Panc1 (cell line): ENCODE measurements around the gene SPTY2D1. TPM values are rescaled to one million over a fixed set of nuclear protein-coding genes. Genes with fewer than 3 reads are reported as not detected.
"Not testable (repeated sequence)": the region's sequence is repeated elsewhere in the genome, so short reads cannot be mapped to it uniquely, and the experiment has no call there.

Source experiments
- ATAC-seq: fragments of 200-7000 bp; cut with Tn5 transposase; 2 replicates; pipeline ENCODE4 v1.9.1; 2020; ENCODE audit warnings: mild to moderate bottlenecking, moderate library complexity
- BruUV-seq: library from RNA; stranded (reverse); fragments of 400-500 nt; replicated peaks from 2 replicates; lab custom pipeline; 2021; lab: Mats Ljungman, UMichigan
- CTCF ChIA-PET: fragments of 300-600 bp; sonication (Branson Sonifier 250); formaldehyde crosslinking; loops from one replicate; lab custom pipeline; 2022; ENCODE audit warnings: antibody characterized with exemption; lab: Charles Lee
- POLR2A ChIA-PET: fragments of 300-600 bp; sonication (Branson Sonifier 250); formaldehyde crosslinking; loops from one replicate; lab custom pipeline; 2022; ENCODE audit warnings: antibody characterized with exemption; lab: Charles Lee
- DNase-seq: peaks from one replicate; pipeline ENCODE4 v3.0.0-alpha.2; 2010; ENCODE audit warnings: low read depth, low spot score
- H3K27ac ChIP-seq: 2 replicates; pipeline ENCODE4 v1.5.1; 2011; ENCODE audit warnings: mild to moderate bottlenecking, low read length, inconsistent platforms
- H3K27me3 ChIP-seq: fragments of 200-500 bp; sonication (Bioruptor generic); 2 replicates; pipeline ENCODE4 v1.6.0; 2014; ENCODE audit warnings: low read length, inconsistent platforms; ENCODE audit not compliant: control insufficient read depth, insufficient read depth
- H3K36me3 ChIP-seq: fragments of 200-500 bp; sonication (Bioruptor generic); 2 replicates; pipeline ENCODE4 v1.5.1; 2014; ENCODE audit warnings: inconsistent platforms, mild to moderate bottlenecking, low read length, moderate library complexity; ENCODE audit not compliant: control insufficient read depth, insufficient read depth
- H3K4me1 ChIP-seq: 2 replicates; pipeline ENCODE4 v1.5.1; 2011; ENCODE audit warnings: inconsistent platforms, mild to moderate bottlenecking, low read length, moderate library complexity; ENCODE audit not compliant: control insufficient read depth, insufficient read depth
- H3K4me3 ChIP-seq, 2 experiments: 2 replicates each; pipeline ENCODE4 v1.5.1; 2011 to 2012; ENCODE audit warnings: low read depth in 2 of 2, low read length in 2 of 2, mild to moderate bottlenecking in 2 of 2, inconsistent platforms in 1 of 2, moderate library complexity in 1 of 2
- H3K9me3 ChIP-seq: fragments of 200-500 bp; sonication (Bioruptor generic); 2 replicates; pipeline ENCODE4 v1.5.1; 2014; ENCODE audit warnings: low read depth, mild to moderate bottlenecking, inconsistent platforms, low read length, moderate library complexity; ENCODE audit not compliant: control insufficient read depth, insufficient read depth
- POLR2AphosphoS5 ChIP-seq: IDR thresholded peaks from 2 replicates; pipeline ENCODE4 v1.6.1; 2012; ENCODE audit warnings: mild to moderate bottlenecking, low read depth, low read length, moderate library complexity
- SIN3A ChIP-seq: IDR thresholded peaks from 2 replicates; pipeline ENCODE4 v1.6.1; 2012; ENCODE audit warnings: low read depth, mild to moderate bottlenecking, low read length, moderate library complexity, borderline replicate concordance; ENCODE audit not compliant: insufficient read depth
- TCF7L2 ChIP-seq: IDR thresholded peaks from 2 replicates; pipeline ENCODE4 v1.6.1; 2011; ENCODE audit warnings: mild to moderate bottlenecking, low read depth, low read length, inconsistent platforms
- in situ Hi-C: cut with HindIII; loops from 2 replicates; pipeline ENCODE4 v1.10.0; 2016; ENCODE audit warnings: low sequenced_read_pairs, low pct_unique_long_range_greater_than_20kb
- intact Hi-C: fragments of 100-400 bp; cut with micrococcal nuclease; formaldehyde crosslinking; loops from one replicate; pipeline ENCODE4 v1.10.0; 2022; ENCODE audit not compliant: unreplicated experiment
- total RNA-seq: library from RNA; stranded (reverse); gene quantifications from one replicate; pipeline ENCODE4 v1.2.1, GENCODE V29; 2021; ENCODE audit not compliant: unreplicated experiment
- TF ChIP-seq, protein P1 (sequence below): fragments of 450-650 bp; IDR thresholded peaks from 2 replicates; pipeline ENCODE4 v1.5.1; 2017; ENCODE audit warnings: mild to moderate bottlenecking
- TF ChIP-seq, protein P2 (sequence below), 2 experiments: IDR thresholded peaks; 2 replicates each; pipeline ENCODE4 v1.6.1; 2011 to 2012; ENCODE audit warnings: low read depth in 2 of 2, control low read depth in 1 of 2, low read length in 1 of 2, mild to moderate bottlenecking in 1 of 2, moderate library complexity in 1 of 2; ENCODE audit not compliant: insufficient read depth in 1 of 2

SPTY2D1 gene
- total RNA-seq, 1 experiment from 2014 or later = 14.8 TPM

DNA sequence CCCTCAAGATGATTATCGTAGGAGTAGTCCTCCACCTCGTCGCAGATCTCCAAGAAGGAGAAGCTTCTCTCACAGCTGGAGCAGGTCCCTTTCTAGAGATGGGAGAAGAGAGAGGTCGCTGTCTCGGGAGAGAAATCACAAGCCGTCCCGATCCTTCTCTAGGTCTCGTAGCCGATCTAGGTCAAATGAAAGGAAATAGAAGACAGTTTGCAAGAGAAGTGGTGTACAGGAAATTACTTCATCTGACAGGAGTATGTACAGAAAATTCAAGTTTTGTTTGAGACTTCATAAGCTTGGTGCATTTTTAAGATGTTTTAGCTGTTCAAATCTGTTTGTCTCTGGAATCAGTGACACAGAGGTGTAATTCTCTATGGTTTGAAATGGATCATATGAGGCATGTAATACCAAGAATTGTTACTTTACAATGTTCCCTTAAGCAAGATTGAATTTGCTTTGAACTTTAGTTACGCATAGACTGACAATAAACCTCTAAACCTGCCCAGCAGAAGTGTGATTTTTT lies 31.3 kb upstream of the SPTY2D1 start:
- not testable (repeated sequence) for BruUV-seq

DNA sequence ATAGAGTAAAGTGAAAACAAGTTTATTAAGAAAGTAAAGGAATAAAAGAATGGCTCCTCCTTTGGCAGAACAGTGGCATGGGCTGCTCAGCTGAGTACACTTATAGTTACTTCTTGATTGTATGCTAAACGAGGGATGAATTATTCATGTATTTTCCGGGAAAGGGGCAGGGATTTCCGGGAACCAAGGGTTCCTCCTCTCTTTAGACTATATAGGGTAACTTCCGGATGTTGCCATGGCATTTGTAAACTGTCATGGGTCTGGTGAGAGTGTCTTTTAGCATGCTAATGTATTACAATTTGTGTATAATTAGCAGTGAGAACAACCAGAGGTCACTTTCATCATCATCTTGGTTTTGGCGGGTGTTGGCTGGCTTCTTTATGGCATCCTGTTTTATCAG lies 23.5 kb upstream of the SPTY2D1 start:
- TF ChIP-seq, protein P1, sequence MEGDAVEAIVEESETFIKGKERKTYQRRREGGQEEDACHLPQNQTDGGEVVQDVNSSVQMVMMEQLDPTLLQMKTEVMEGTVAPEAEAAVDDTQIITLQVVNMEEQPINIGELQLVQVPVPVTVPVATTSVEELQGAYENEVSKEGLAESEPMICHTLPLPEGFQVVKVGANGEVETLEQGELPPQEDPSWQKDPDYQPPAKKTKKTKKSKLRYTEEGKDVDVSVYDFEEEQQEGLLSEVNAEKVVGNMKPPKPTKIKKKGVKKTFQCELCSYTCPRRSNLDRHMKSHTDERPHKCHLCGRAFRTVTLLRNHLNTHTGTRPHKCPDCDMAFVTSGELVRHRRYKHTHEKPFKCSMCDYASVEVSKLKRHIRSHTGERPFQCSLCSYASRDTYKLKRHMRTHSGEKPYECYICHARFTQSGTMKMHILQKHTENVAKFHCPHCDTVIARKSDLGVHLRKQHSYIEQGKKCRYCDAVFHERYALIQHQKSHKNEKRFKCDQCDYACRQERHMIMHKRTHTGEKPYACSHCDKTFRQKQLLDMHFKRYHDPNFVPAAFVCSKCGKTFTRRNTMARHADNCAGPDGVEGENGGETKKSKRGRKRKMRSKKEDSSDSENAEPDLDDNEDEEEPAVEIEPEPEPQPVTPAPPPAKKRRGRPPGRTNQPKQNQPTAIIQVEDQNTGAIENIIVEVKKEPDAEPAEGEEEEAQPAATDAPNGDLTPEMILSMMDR = no peak
- TF ChIP-seq TCF7L2 (no peak), SIN3A (no peak), POLR2AphosphoS5 (no peak)
- TF ChIP-seq, protein P2, sequence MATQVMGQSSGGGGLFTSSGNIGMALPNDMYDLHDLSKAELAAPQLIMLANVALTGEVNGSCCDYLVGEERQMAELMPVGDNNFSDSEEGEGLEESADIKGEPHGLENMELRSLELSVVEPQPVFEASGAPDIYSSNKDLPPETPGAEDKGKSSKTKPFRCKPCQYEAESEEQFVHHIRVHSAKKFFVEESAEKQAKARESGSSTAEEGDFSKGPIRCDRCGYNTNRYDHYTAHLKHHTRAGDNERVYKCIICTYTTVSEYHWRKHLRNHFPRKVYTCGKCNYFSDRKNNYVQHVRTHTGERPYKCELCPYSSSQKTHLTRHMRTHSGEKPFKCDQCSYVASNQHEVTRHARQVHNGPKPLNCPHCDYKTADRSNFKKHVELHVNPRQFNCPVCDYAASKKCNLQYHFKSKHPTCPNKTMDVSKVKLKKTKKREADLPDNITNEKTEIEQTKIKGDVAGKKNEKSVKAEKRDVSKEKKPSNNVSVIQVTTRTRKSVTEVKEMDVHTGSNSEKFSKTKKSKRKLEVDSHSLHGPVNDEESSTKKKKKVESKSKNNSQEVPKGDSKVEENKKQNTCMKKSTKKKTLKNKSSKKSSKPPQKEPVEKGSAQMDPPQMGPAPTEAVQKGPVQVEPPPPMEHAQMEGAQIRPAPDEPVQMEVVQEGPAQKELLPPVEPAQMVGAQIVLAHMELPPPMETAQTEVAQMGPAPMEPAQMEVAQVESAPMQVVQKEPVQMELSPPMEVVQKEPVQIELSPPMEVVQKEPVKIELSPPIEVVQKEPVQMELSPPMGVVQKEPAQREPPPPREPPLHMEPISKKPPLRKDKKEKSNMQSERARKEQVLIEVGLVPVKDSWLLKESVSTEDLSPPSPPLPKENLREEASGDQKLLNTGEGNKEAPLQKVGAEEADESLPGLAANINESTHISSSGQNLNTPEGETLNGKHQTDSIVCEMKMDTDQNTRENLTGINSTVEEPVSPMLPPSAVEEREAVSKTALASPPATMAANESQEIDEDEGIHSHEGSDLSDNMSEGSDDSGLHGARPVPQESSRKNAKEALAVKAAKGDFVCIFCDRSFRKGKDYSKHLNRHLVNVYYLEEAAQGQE (IDR thresholded peaks at IDR 0.05; ENCODE audit: insufficient read depth in 1 of 2, low read depth in 2 of 2, low read length in 1 of 2) = no peak
- DNase-seq (no peak), ATAC-seq (no peak)
- Histone ChIP-seq H3K9me3 (no peaks in the 10 kb centered on the region), H3K27ac (no peak overlapping the region), H3K27me3 (peaks cover 4% of the 10 kb centered on the region), H3K4me1 (no peaks in the 10 kb centered on the region), H3K4me3 (no peak overlapping the region), H3K36me3 (no peaks in the 10 kb centered on the region)
- ChIA-PET POLR2A (no interaction called here), CTCF (interaction anchor here (1.4 kb wide), 1 partner anchor 64 kb away, joined by 3 read pairs; no protein-coding TSS in a partner anchor)
- no TSS peak for BruUV-seq
- intact Hi-C loops = no loop called here
- in situ Hi-C loops = no loop called here

More for the DNA sequence above, 31.3 kb upstream of the SPTY2D1 start:
- ATAC-seq, DNase-seq, H3K9me3 ChIP-seq, H3K4me3 ChIP-seq, intact Hi-C loops, H3K27me3 ChIP-seq, in situ Hi-C loops, H3K4me1 ChIP-seq, CTCF ChIA-PET, H3K27ac ChIP-seq, H3K36me3 ChIP-seq: not testable (repeated sequence)
- POLR2A ChIA-PET = interaction anchor here (0.7 kb wide), 1 partner anchor 35 kb away, joined by 4 read pairs; no protein-coding TSS in a partner anchor

DNA sequence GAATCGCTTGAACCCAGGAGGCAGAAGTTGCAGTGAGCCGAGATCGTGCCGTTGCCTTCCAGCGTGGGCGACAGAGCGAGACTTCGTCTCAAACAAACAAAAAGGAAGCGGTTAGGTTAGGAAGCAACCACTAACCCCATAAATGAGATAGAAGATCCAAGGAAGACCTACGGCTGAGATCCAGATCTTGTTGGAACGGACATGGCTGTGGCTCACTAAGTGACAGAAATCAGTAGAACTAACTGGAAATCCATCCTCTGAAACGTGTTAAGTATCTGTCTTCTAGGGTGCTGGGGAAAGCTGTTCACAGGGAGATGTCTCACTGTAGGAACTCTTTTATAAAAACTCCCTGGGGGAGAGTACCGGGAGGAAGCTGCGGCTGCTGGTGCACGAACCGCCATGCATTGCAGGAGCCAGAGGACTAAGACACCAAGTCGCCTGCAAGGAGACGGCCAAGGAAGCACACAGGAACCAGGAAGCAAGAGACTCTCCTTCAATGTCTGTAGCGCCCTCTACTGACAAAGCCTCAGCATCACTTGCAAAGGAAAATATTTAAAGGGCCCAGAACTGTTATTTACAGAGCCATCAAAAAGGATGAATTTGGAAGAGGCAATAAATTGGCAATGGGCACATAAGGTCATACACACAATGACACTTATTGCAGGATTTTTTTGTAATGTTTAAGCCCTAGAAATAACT lies 16.9 kb upstream of the SPTY2D1 start:
- ChIA-PET CTCF (no interaction called here), POLR2A (interaction anchor here (0.6 kb wide), 1 partner anchor 73 kb away, joined by 4 read pairs; no protein-coding TSS in a partner anchor)
- H3K4me3 ChIP-seq = no peak overlapping the region

More for the DNA sequence above, 16.9 kb upstream of the SPTY2D1 start:
- H3K27me3 ChIP-seq = no peaks in the 10 kb centered on the region
- ATAC-seq (peak; percentile 68), DNase-seq (no peak)
- H3K4me1 ChIP-seq = no peaks in the 10 kb centered on the region
- H3K36me3 ChIP-seq = no peaks in the 10 kb centered on the region
- no TSS peak for BruUV-seq
- intact Hi-C loops = no loop called here
- H3K27ac ChIP-seq = no peak overlapping the region
- TF ChIP-seq, protein P1 = peak; percentile 82
- TF ChIP-seq TCF7L2 = no peak
- in situ Hi-C loops = no loop called here
- H3K9me3 ChIP-seq = no peaks in the 10 kb centered on the region
